Measurements from ENCODE around the gene BAD. TPM values are rescaled to one million over a fixed set of nuclear protein-coding genes. Genes with fewer than 3 reads are reported as not detected.
"Not testable (repeated sequence)": the region's sequence is repeated elsewhere in the genome, so short reads cannot be mapped to it uniquely, and the experiment has no call there.

Gene BAD
- total RNA-seq, 1 donor from 2014 or later: 26.6 TPM

DNA sequence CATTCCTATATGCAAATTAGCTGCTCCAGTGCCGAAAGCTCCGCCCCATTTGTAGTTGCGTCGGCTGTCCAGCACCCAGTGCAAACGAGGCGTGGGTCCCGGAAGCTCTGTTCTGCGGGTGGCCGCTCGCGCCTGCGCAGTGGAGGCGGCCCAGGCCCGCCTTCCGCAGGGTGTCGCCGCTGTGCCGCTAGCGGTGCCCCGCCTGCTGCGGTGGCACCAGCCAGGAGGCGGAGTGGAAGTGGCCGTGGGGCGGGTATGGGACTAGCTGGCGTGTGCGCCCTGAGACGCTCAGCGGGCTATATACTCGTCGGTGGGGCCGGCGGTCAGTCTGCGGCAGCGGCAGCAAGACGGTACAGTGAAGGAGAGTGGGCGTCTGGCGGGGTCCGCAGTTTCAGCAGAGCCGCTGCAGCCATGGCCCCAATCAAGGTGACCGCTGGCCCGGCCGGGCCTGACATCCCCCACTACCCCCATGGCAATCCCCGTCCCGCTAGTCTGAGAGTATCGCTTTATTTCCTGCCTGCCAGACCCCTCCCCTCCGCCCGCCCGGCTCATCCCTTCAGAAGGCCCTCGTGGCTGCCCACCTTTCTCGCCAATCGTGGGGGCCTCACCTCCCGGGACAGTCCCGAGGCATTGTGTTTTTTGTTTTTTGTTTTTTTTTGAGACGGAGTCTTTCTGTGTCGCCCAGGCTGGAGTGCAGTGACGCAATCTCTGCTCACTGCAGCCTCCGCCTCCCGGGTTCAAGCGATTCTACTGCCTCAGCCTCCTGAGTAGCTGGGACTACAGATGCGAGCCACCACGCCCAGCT, 33.7 kb upstream of the BAD start, which contains the start of gene PRDX5:
Gene PRDX5, plus strand, starts transcription at position 161 of the 805 bp plus-strand sequence. Its CDS starts 95 bp downstream, at position 256.
- POLR2A ChIA-PET: interaction anchor here (0.5 to 4.9 kb wide), 47 partner anchors 9 to 1950 kb away, joined by 3 to 94 read pairs (median 5); partner anchors contain the start of genes C11orf98, CCDC88B, CSKMT and ESRRA
- intact Hi-C loops (cut with micrococcal nuclease): loop anchor here (1.0 to 5.0 kb wide), 14 partner anchors 13 to 424 kb away; partner anchors contain the start of genes CCDC88B, DNAJC4, ESRRA and GPR137
- H3K4me3 Mint-ChIP-seq: peak within 1 kb of the TSS; percentile 94

GRCh38 chr11:64317325-64317960, 33.0 kb upstream of the BAD start, which contains the start of gene TRMT112:
TRMT112 (minus strand) TSS chr11:64317559; CDS start chr11:64317526, 33 bp downstream.
- ChIA-PET POLR2A (interaction anchor here (0.5 to 4.9 kb wide), 42 partner anchors 8 to 1950 kb away, joined by 3 to 94 read pairs (median 5); partner anchors contain the start of genes C11orf98, CCDC88B, CSKMT and ESRRA), CTCF (interaction anchor here (0.8 to 4.2 kb wide), 22 partner anchors 10 to 407 kb away, joined by 3 to 138 read pairs (median 7); partner anchors contain the start of genes BAD, CATSPERZ, CCDC88B and ESRRA)
- Mint-ChIP-seq H3K27me3 (no peaks in the 10 kb centered on the region), H3K36me3 (ENCODE audit: low read depth) (peaks cover 57% of the 10 kb centered on the region), H3K4me3 (peak within 1 kb of the TSS; percentile 94), H3K9me3 (no peaks in the 10 kb centered on the region), H3K4me1 (peaks cover 29% of the 10 kb centered on the region), H3K27ac (peak within 1 kb of the TSS; percentile 99)
- ATAC-seq (ENCODE audit: low read depth) (peak; percentile 63), DNase-seq (peak; percentile 74)
- intact Hi-C loops (cut with micrococcal nuclease): loop anchor here (1.0 to 5.0 kb wide), 8 partner anchors 12 to 425 kb away; partner anchors contain the start of genes DNAJC4, ESRRA, GPR137 and NAA40
- TF ChIP-seq CTCF (IDR thresholded peaks at IDR 0.05): no peak

More for the DNA sequence above, 33.7 kb upstream of the BAD start, which contains the start of gene PRDX5:
- Mint-ChIP-seq H3K4me1 (peaks cover 23% of the 10 kb centered on the region), H3K27me3 (no peaks in the 10 kb centered on the region), H3K36me3 (ENCODE audit: low read depth) (peaks cover 50% of the 10 kb centered on the region), H3K9me3 (no peaks in the 10 kb centered on the region), H3K27ac (peak within 1 kb of the TSS; percentile 99)
- ATAC-seq (ENCODE audit: low read depth): peak; percentile 81
- CTCF ChIA-PET: interaction anchor here (0.8 to 4.2 kb wide), 22 partner anchors 9 to 406 kb away, joined by 3 to 138 read pairs (median 7); partner anchors contain the start of genes BAD, CATSPERZ, CCDC88B and ESRRA
- peak; percentile 91 for DNase-seq
- no peak for TF ChIP-seq CTCF (IDR thresholded peaks at IDR 0.05)

GRCh38 chr11:64316672-64317324, 32.3 kb upstream of the BAD start:
- CTCF ChIA-PET: interaction anchor here (0.5 to 4.2 kb wide), 17 partner anchors 12 to 407 kb away, joined by 3 to 138 read pairs (median 11); partner anchors contain the start of genes CATSPERZ, CCDC88B, ESRRA and FERMT3
- TF ChIP-seq CTCF (IDR thresholded peaks at IDR 0.05): no peak
- Mint-ChIP-seq H3K9me3 (no peaks in the 10 kb centered on the region), H3K27me3 (no peaks in the 10 kb centered on the region), H3K36me3 (ENCODE audit: low read depth) (peaks cover 58% of the 10 kb centered on the region), H3K4me1 (peaks cover 29% of the 10 kb centered on the region), H3K27ac (peak overlapping the region; percentile 99), H3K4me3 (peak overlapping the region; percentile 94)
- intact Hi-C loops (cut with micrococcal nuclease): loop anchor here (1.0 to 5.0 kb wide), 8 partner anchors 11 to 426 kb away; partner anchors contain the start of genes DNAJC4, ESRRA, GPR137 and NAA40
- DNase-seq (peak; percentile 42), ATAC-seq (ENCODE audit: low read depth) (peak; percentile 4)
- POLR2A ChIA-PET: interaction anchor here (0.6 to 4.9 kb wide), 31 partner anchors 10 to 1951 kb away, joined by 3 to 94 read pairs (median 8); partner anchors contain the start of genes CATSPERZ, CCDC88B, ESRRA and FERMT3

DNA sequence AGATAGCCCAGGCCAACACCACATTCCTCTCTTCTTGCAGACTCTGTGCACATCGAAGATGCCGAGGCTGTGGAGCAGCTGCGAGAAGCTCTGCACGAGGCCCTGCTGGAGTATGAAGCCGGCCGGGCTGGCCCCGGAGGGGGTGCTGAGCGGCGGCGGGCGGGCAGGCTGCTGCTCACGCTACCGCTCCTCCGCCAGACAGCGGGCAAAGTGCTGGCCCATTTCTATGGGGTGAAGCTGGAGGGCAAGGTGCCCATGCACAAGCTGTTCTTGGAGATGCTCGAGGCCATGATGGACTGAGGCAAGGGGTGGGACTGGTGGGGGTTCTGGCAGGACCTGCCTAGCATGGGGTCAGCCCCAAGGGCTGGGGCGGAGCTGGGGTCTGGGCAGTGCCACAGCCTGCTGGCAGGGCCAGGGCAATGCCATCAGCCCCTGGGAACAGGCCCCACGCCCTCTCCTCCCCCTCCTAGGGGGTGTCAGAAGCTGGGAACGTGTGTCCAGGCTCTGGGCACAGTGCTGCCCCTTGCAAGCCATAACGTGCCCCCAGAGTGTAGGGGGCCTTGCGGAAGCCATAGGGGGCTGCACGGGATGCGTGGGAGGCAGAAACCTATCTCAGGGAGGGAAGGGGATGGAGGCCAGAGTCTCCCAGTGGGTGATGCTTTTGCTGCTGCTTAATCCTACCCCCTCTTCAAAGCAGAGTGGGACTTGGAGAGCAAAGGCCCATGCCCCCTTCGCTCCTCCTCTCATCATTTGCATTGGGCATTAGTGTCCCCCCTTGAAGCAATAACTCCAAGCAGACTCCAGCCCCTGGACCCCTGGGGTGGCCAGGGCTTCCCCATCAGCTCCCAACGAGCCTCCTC, 31.4 kb upstream of the BAD start:
- DNase-seq; H3K27me3 Mint-ChIP-seq; ATAC-seq (ENCODE audit: low read depth); H3K9me3 Mint-ChIP-seq: not testable (repeated sequence)
- Mint-ChIP-seq H3K4me1 (peaks cover 29% of the 10 kb centered on the region), H3K4me3 (peak overlapping the region; percentile 94), H3K36me3 (ENCODE audit: low read depth) (peaks cover 51% of the 10 kb centered on the region), H3K27ac (peak overlapping the region; percentile 99)
- POLR2A ChIA-PET: interaction anchor here (0.6 to 4.9 kb wide), 7 partner anchors 11 to 1572 kb away, joined by 3 to 94 read pairs (median 59); partner anchors contain the start of genes CATSPERZ, CCDC88B, ESRRA and FIBP
- intact Hi-C loops (cut with micrococcal nuclease): loop anchor here (5.0 kb wide), 3 partner anchors 84 to 426 kb away; partner anchors contain the start of genes DNAJC4, NAA40, RASGRP2 and VEGFB
- CTCF ChIA-PET: interaction anchor here (0.5 to 4.2 kb wide), 6 partner anchors 11 to 133 kb away, joined by 3 to 138 read pairs (median 42); partner anchors contain the start of genes CCDC88B and ESRRA

Data from activated B cell treated with CpG ODN at 0.5 μM for 24 hours (primary cell).